Sigmoid colon (tissue), 7 donors: ENCODE data around the gene NEB. TPM values are rescaled to one million over a fixed set of nuclear protein-coding genes. Genes with fewer than 3 reads are reported as not detected.

Experiments
- DNase-seq: peaks from one replicate; pipeline ENCODE4 v3.0.0-alpha.2; 2019
- H3K27ac ChIP-seq, 4 donors: fragments of 200-600 bp; sonication (generic); one replicate each; pipeline ENCODE4 v1.5.1; 2016 to 2019; ENCODE audit warnings: mild to moderate bottlenecking in 1 of 4
- H3K27me3 ChIP-seq, 3 donors: fragments of 200-600 bp; sonication (generic); one replicate each; pipeline ENCODE4 v1.5.1; 2019; ENCODE audit warnings: mild to moderate bottlenecking in 1 of 3
- H3K36me3 ChIP-seq, 4 donors: fragments of 200-600 bp; sonication (generic); one replicate each; pipeline ENCODE4 v1.5.1; 2016 to 2019
- H3K4me1 ChIP-seq, 4 donors: fragments of 200-600 bp; sonication (generic); one replicate each; pipeline ENCODE4 v1.5.1; 2017 to 2019
- H3K4me3 ChIP-seq, 4 donors: fragments of 200-600 bp; sonication (generic); one replicate each; pipeline ENCODE4 v1.5.1; 2017 to 2019; ENCODE audit warnings: mild to moderate bottlenecking in 2 of 4, moderate library complexity in 1 of 4
- H3K9me3 ChIP-seq, 4 donors: fragments of 200-600 bp in 3 of 4; sonication (generic) in 3 of 4; one replicate each; pipeline versions ENCODE4 v1.5.1 to v1.6.1; 2013 to 2019
- EP300 ChIP-seq, 4 donors: sonication (generic); formaldehyde crosslinking; IDR thresholded peaks; one replicate each; pipeline ENCODE4 v1.6.1; 2017; ENCODE audit warnings: antibody characterized with exemption in 4 of 4
- POLR2A ChIP-seq, 2 donors: fragments of 450-650 bp; IDR thresholded peaks; one replicate each; pipeline ENCODE4 v1.6.1; 2016; ENCODE audit warnings: antibody characterized with exemption in 2 of 2, mild to moderate bottlenecking in 2 of 2, moderate library complexity in 2 of 2
- POLR2AphosphoS5 ChIP-seq, 4 donors: sonication (generic); formaldehyde crosslinking; IDR thresholded peaks; one replicate each; pipeline ENCODE4 v1.6.1; 2017; ENCODE audit warnings: antibody characterized with exemption in 4 of 4
- WGBS, 2 donors: extraction: QIAGEN DNeasy Blood & Tissue Kit; methylation state at CpG; one replicate each; pipeline ENCODE4 v1.1.7; 2013; 5-methylcytosine and 5-hydroxymethylcytosine counted together
- intact Hi-C: fragments of 100-400 bp; cut with DNase I; formaldehyde crosslinking; loops from one replicate; pipeline ENCODE4 v1.15.1; 2023
- polyA plus RNA-seq, 3 donors: library from polyadenylated mRNA; stranded (reverse); fragments of 200-250 nt; gene quantifications; one replicate each; pipeline ENCODE4 v1.2.3, GENCODE V29; 2013
- total RNA-seq, 4 donors: library from RNA; depleted of rRNA; stranded (reverse); fragments of >200 nt; gene quantifications; one replicate each; pipeline ENCODE4 v1.1.0, GENCODE V29; 2016
- TF ChIP-seq, protein P1 (sequence below), 4 experiments: fragments of 450-650 bp in 3 of 4; fragments of 200-600 bp in 1 of 4; IDR thresholded peaks; one replicate each; pipeline ENCODE4 v1.5.1; 2016 to 2019; ENCODE audit warnings: antibody characterized with exemption in 4 of 4, mild to moderate bottlenecking in 3 of 4, moderate library complexity in 2 of 4
- donor health status: healthy with polysubstance abuse.
- donor health status: Bipolar disorder and iron deficiency.
- donor health status: healthy.

The NEB gene
- total and polyA plus RNA-seq, 7 donors = under 0.01 to 1.4 (median 0.60) TPM; not detected in 1

GRCh38 chr2:151761193-151761592 lies 26.9 kb upstream of the NEB start:
- 89 to 92% methylated on average over 3 of the region's 3 CpGs for WGBS, 2 donors
- H3K27me3 ChIP-seq = no peaks in the 10 kb centered on the region
- TF ChIP-seq EP300 (IDR thresholded peaks at IDR 0.05) (no peak), POLR2A (IDR thresholded peaks at IDR 0.05) (no peak), POLR2AphosphoS5 (IDR thresholded peaks at IDR 0.05) (no peak)
- TF ChIP-seq, protein P1, sequence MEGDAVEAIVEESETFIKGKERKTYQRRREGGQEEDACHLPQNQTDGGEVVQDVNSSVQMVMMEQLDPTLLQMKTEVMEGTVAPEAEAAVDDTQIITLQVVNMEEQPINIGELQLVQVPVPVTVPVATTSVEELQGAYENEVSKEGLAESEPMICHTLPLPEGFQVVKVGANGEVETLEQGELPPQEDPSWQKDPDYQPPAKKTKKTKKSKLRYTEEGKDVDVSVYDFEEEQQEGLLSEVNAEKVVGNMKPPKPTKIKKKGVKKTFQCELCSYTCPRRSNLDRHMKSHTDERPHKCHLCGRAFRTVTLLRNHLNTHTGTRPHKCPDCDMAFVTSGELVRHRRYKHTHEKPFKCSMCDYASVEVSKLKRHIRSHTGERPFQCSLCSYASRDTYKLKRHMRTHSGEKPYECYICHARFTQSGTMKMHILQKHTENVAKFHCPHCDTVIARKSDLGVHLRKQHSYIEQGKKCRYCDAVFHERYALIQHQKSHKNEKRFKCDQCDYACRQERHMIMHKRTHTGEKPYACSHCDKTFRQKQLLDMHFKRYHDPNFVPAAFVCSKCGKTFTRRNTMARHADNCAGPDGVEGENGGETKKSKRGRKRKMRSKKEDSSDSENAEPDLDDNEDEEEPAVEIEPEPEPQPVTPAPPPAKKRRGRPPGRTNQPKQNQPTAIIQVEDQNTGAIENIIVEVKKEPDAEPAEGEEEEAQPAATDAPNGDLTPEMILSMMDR (IDR thresholded peaks at IDR 0.05) = no peak
- H3K4me3 ChIP-seq = no peak overlapping the region
- no peak for DNase-seq
- H3K27ac ChIP-seq = no peak overlapping the region
- H3K36me3 ChIP-seq = no peaks in the 10 kb centered on the region
- no peaks in the 10 kb centered on the region for H3K9me3 ChIP-seq
- intact Hi-C loops = no loop called here
- peaks cover 0 to 6% (median 2%) of the 10 kb centered on the region in 4 donors for H3K4me1 ChIP-seq

GRCh38 chr2:151760139-151760650 lies 25.9 kb upstream of the NEB start:
- Histone ChIP-seq H3K4me1 (peaks cover 0 to 6% (median 2%) of the 10 kb centered on the region in 4 donors), H3K36me3 (no peaks in the 10 kb centered on the region), H3K9me3 (no peaks in the 10 kb centered on the region), H3K27me3 (no peaks in the 10 kb centered on the region), H3K4me3 (no peak overlapping the region), H3K27ac (no peak overlapping the region)
- DNase-seq = no peak
- intact Hi-C loops = no loop called here
- 94 to 95% methylated on average over 11 of the region's 11 CpGs for WGBS, 2 donors
- TF ChIP-seq POLR2AphosphoS5 (IDR thresholded peaks at IDR 0.05) = no peak
- no peak for TF ChIP-seq POLR2A (IDR thresholded peaks at IDR 0.05)
- no peak for TF ChIP-seq EP300 (IDR thresholded peaks at IDR 0.05)
- TF ChIP-seq, protein P1 (IDR thresholded peaks at IDR 0.05) = no peak

DNA sequence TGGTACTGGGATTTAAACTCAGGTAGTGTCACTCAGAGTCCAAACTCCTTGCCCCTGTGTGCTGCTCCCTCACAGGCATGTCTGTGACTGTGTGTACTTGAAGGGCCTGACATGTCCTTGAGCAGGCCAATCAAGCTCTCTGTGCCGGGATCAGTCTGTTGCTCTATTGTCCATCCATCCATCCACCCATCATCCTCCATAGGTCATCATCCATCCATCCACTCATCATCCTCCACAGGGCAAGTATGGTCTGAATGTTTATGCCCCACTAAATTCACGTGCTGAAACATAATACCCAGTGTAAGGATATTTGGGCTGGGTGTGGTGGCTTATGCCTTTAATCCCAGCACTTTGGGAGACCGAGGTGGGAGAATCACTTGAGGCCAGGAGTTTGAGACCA lies 24.5 kb upstream of the NEB start:
- peaks cover 0 to 6% (median 2%) of the 10 kb centered on the region in 4 donors for H3K4me1 ChIP-seq
- no peaks in the 10 kb centered on the region for H3K36me3 ChIP-seq
- intact Hi-C loops = no loop called here
- H3K27me3 ChIP-seq = no peaks in the 10 kb centered on the region
- no peak overlapping the region for H3K27ac ChIP-seq
- 85 to 94% methylated on average over 3 of the region's 3 CpGs for WGBS, 2 donors
- no peaks in the 10 kb centered on the region for H3K9me3 ChIP-seq
- TF ChIP-seq POLR2AphosphoS5 (IDR thresholded peaks at IDR 0.05) = no peak
- no peak for TF ChIP-seq EP300 (IDR thresholded peaks at IDR 0.05)
- TF ChIP-seq, protein P1 (IDR thresholded peaks at IDR 0.05) = no peak
- no peak for TF ChIP-seq POLR2A (IDR thresholded peaks at IDR 0.05)
- no peak overlapping the region for H3K4me3 ChIP-seq
- no peak for DNase-seq

- WGBS, 2 donors = 13 to 49% methylated on average over 1 of the region's 1 CpG
- Histone ChIP-seq H3K27me3 (no peaks in the 10 kb centered on the region), H3K4me3 (no peak overlapping the region), H3K36me3 (no peaks in the 10 kb centered on the region), H3K27ac (no peak overlapping the region), H3K9me3 (no peaks in the 10 kb centered on the region), H3K4me1 (peaks cover 0 to 6% (median 2%) of the 10 kb centered on the region in 4 donors)
- intact Hi-C loops = no loop called here
- DNase-seq = no peak
- TF ChIP-seq EP300 (IDR thresholded peaks at IDR 0.05) = no peak
- TF ChIP-seq POLR2AphosphoS5 (IDR thresholded peaks at IDR 0.05) = no peak
- TF ChIP-seq, protein P1 (IDR thresholded peaks at IDR 0.05) = no peak
- TF ChIP-seq POLR2A (IDR thresholded peaks at IDR 0.05) = no peak
Measured at GRCh38 chr2:151757861-151758260, 23.6 kb upstream of the NEB start.

GRCh38 chr2:151756820-151757219 lies 22.5 kb upstream of the NEB start:
- H3K9me3 ChIP-seq = no peaks in the 10 kb centered on the region
- H3K4me1 ChIP-seq = peaks cover 0 to 6% (median 2%) of the 10 kb centered on the region in 4 donors
- TF ChIP-seq POLR2AphosphoS5 (IDR thresholded peaks at IDR 0.05) = no peak
- TF ChIP-seq EP300 (IDR thresholded peaks at IDR 0.05) = no peak
- TF ChIP-seq, protein P1 (IDR thresholded peaks at IDR 0.05) = no peak
- no peak for TF ChIP-seq POLR2A (IDR thresholded peaks at IDR 0.05)
- H3K27me3 ChIP-seq = no peaks in the 10 kb centered on the region
- H3K27ac ChIP-seq = no peak overlapping the region
- no peaks in the 10 kb centered on the region for H3K36me3 ChIP-seq
- WGBS, 2 donors = 97 to 98% methylated on average over 2 of the region's 2 CpGs
- no peak overlapping the region for H3K4me3 ChIP-seq
- DNase-seq = no peak
- intact Hi-C loops = no loop called here
